Measurements from ENCODE around the gene TEX101. TPM values are rescaled to one million over a fixed set of nuclear protein-coding genes. Genes with fewer than 3 reads are reported as not detected.
A peak's percentile ranks its signal among the peaks of the same experiment; 100 is the strongest.
"Not testable (repeated sequence)": the region's sequence is repeated elsewhere in the genome, so short reads cannot be mapped to it uniquely, and the experiment has no call there.

TEX101 gene
- total RNA-seq, 1 donor from 2014 or later, result not detected

GRCh38 chr19:43437712-43438111 lies 23.0 kb downstream of the TEX101 start:
- DNase-seq (ENCODE audit: low read depth), result no peak
- TF ChIP-seq CTCF (conservative IDR thresholded peaks at IDR 0.05; ENCODE audit: low read depth, low read length), result no peak
- no peak overlapping the region for H3K4me3 ChIP-seq (ENCODE audit: low read depth, low read length)

GRCh38 chr19:43438291-43439031 lies 23.8 kb downstream of the TEX101 start:
- DNase-seq (ENCODE audit: low read depth), result no peak
- no peak for TF ChIP-seq CTCF (conservative IDR thresholded peaks at IDR 0.05; ENCODE audit: low read depth, low read length)
- H3K4me3 ChIP-seq (ENCODE audit: low read depth, low read length), result no peak overlapping the region

- TF ChIP-seq CTCF (conservative IDR thresholded peaks at IDR 0.05; ENCODE audit: low read depth, low read length), result no peak
- no peak overlapping the region for H3K4me3 ChIP-seq (ENCODE audit: low read depth, low read length)
- DNase-seq (ENCODE audit: low read depth), result no peak
Observed at GRCh38 chr19:43439032-43439708, 24.5 kb downstream of the TEX101 start.

- H3K4me3 ChIP-seq (ENCODE audit: low read depth, low read length), result no peak overlapping the region
- DNase-seq (ENCODE audit: low read depth), result no peak
- no peak for TF ChIP-seq CTCF (conservative IDR thresholded peaks at IDR 0.05; ENCODE audit: low read depth, low read length)
Observed at GRCh38 chr19:43439709-43440063, 25.0 kb downstream of the TEX101 start.

GRCh38 chr19:43441716-43442115 lies 27.0 kb downstream of the TEX101 start:
- no peak overlapping the region for H3K4me3 ChIP-seq (ENCODE audit: low read depth, low read length)
- no peak for TF ChIP-seq CTCF (conservative IDR thresholded peaks at IDR 0.05; ENCODE audit: low read depth, low read length)
- DNase-seq (ENCODE audit: low read depth), result no peak

GRCh38 chr19:43444091-43444490 lies 29.4 kb downstream of the TEX101 start:
- not testable (repeated sequence) for H3K4me3 ChIP-seq (ENCODE audit: low read depth, low read length); DNase-seq (ENCODE audit: low read depth)

- peak; percentile 54 for DNase-seq (ENCODE audit: low read depth)
- TF ChIP-seq CTCF (conservative IDR thresholded peaks at IDR 0.05; ENCODE audit: low read depth, low read length), result no peak
- no peak overlapping the region for H3K4me3 ChIP-seq (ENCODE audit: low read depth, low read length)
Observed at GRCh38 chr19:43444531-43445287, 30.0 kb downstream of the TEX101 start.

Data from epithelial cell of proximal tubule (primary cell).